ENCODE data around the gene IFTAP. TPM values are rescaled to one million over a fixed set of nuclear protein-coding genes. Genes with fewer than 3 reads are reported as not detected.
"Not testable (repeated sequence)": the region's sequence is repeated elsewhere in the genome, so short reads cannot be mapped to it uniquely, and the experiment has no call there.

IFTAP gene
- total RNA-seq (10 to 100 TPM; 13.5 to 17.2 TPM), polyA plus RNA-seq (10 to 100 TPM; 26.7 to 62.1 TPM)
- long read RNA-seq, donor 1, transcript C11orf74-201 (6 exons, 863 nt) = major isoform, 5 of 21 reads
- long read RNA-seq, donor 1, partial matches to known transcripts = 0 of 21 reads
- long read RNA-seq, donor 1, other reads (novel, unspliced or antisense) = 7 of 21 reads
- long read RNA-seq, donor 2, partial matches to known transcripts = 0 of 7 reads
- long read RNA-seq, donor 2, other reads (novel, unspliced or antisense) = 3 of 7 reads

- intact Hi-C loops (cut with DNase I) = no loop called here
- H3K9me3 ChIP-seq (ENCODE audit: control insufficient read depth, low read length) = no peaks in the 10 kb centered on the region
- peak; percentile 97 for ATAC-seq (ENCODE audit: low FRiP score)
- H3K4me3 ChIP-seq (ENCODE audit: low read length in 2 of 2) = peak within 1 kb of the TSS; percentile 43 to 63
- H3K4me1 ChIP-seq (ENCODE audit: control insufficient read depth in 1 of 2, insufficient read depth in 2 of 2, low read length in 2 of 2) = peaks cover 0 to 2% of the 10 kb centered on the region in 2 donors
- no peaks in the 10 kb centered on the region for H3K36me3 ChIP-seq (ENCODE audit: control insufficient read depth in 1 of 2, insufficient read depth in 2 of 2, low read length in 1 of 2)
- no peak within 1 kb of the TSS for H3K27ac ChIP-seq (ENCODE audit: low read depth in 1 of 2, low read length in 2 of 2)
- no peaks in the 10 kb centered on the region for H3K27me3 ChIP-seq (ENCODE audit: control insufficient read depth in 1 of 2, insufficient read depth in 2 of 2, low read length in 1 of 2)
- peak; percentile 50 to 55 for DNase-seq
- WGBS, 2 donors = 0 to 1% methylated on average over 29 of the region's 29 CpGs
Observed at GRCh38 chr11:36594316-36594989, at the start of gene IFTAP. IFTAP (plus strand) TSS chr11:36594502; CDS start chr11:36610104, 15,602 bp downstream.

- Histone ChIP-seq H3K4me3 (ENCODE audit: low read length in 2 of 2) (no peak overlapping the region), H3K36me3 (ENCODE audit: control insufficient read depth in 1 of 2, insufficient read depth in 2 of 2, low read length in 1 of 2) (no peaks in the 10 kb centered on the region), H3K27me3 (ENCODE audit: control insufficient read depth in 1 of 2, insufficient read depth in 2 of 2, low read length in 1 of 2) (no peaks in the 10 kb centered on the region), H3K27ac (ENCODE audit: low read depth in 1 of 2, low read length in 2 of 2) (no peak overlapping the region), H3K9me3 (ENCODE audit: control insufficient read depth, low read length) (no peaks in the 10 kb centered on the region), H3K4me1 (ENCODE audit: control insufficient read depth in 1 of 2, insufficient read depth in 2 of 2, low read length in 2 of 2) (no peaks in the 10 kb centered on the region)
- intact Hi-C loops (cut with DNase I) = no loop called here
- WGBS, 2 donors = 7 to 11% methylated on average over 1 of the region's 1 CpG
- no peak for ATAC-seq (ENCODE audit: low FRiP score)
- no peak for DNase-seq
Observed at GRCh38 chr11:36550385-36551115, 43.8 kb upstream of the IFTAP start.

- H3K36me3 ChIP-seq (ENCODE audit: control insufficient read depth in 1 of 2, insufficient read depth in 2 of 2, low read length in 1 of 2); DNase-seq; H3K27me3 ChIP-seq (ENCODE audit: control insufficient read depth in 1 of 2, insufficient read depth in 2 of 2, low read length in 1 of 2); H3K27ac ChIP-seq (ENCODE audit: low read depth in 1 of 2, low read length in 2 of 2); H3K4me3 ChIP-seq (ENCODE audit: low read length in 2 of 2); ATAC-seq (ENCODE audit: low FRiP score); H3K9me3 ChIP-seq (ENCODE audit: control insufficient read depth, low read length); intact Hi-C loops (cut with DNase I); H3K4me1 ChIP-seq (ENCODE audit: control insufficient read depth in 1 of 2, insufficient read depth in 2 of 2, low read length in 2 of 2): not testable (repeated sequence)
- WGBS, 2 donors = 93 to 95% methylated on average over 15 of the region's 17 CpGs
Observed at GRCh38 chr11:36557390-36557789, 36.9 kb upstream of the IFTAP start.

GRCh38 chr11:36557991-36558390 is 36.3 kb upstream of the IFTAP start:
- Histone ChIP-seq H3K9me3 (ENCODE audit: control insufficient read depth, low read length) (peaks cover 3% of the 10 kb centered on the region), H3K4me1 (ENCODE audit: control insufficient read depth in 1 of 2, insufficient read depth in 2 of 2, low read length in 2 of 2) (no peaks in the 10 kb centered on the region), H3K27me3 (ENCODE audit: control insufficient read depth in 1 of 2, insufficient read depth in 2 of 2, low read length in 1 of 2) (no peaks in the 10 kb centered on the region), H3K36me3 (ENCODE audit: control insufficient read depth in 1 of 2, insufficient read depth in 2 of 2, low read length in 1 of 2) (no peaks in the 10 kb centered on the region), H3K4me3 (ENCODE audit: low read length in 2 of 2) (no peak overlapping the region), H3K27ac (ENCODE audit: low read depth in 1 of 2, low read length in 2 of 2) (no peak overlapping the region)
- no peak for DNase-seq
- intact Hi-C loops (cut with DNase I) = no loop called here
- ATAC-seq (ENCODE audit: low FRiP score) = no peak

- H3K27ac ChIP-seq (ENCODE audit: low read depth in 1 of 2, low read length in 2 of 2) = no peak overlapping the region
- peaks cover 3% of the 10 kb centered on the region for H3K9me3 ChIP-seq (ENCODE audit: control insufficient read depth, low read length)
- intact Hi-C loops (cut with DNase I) = no loop called here
- H3K4me3 ChIP-seq (ENCODE audit: low read length in 2 of 2) = no peak overlapping the region
- DNase-seq (no peak), ATAC-seq (ENCODE audit: low FRiP score) (no peak)
- no peaks in the 10 kb centered on the region for H3K27me3 ChIP-seq (ENCODE audit: control insufficient read depth in 1 of 2, insufficient read depth in 2 of 2, low read length in 1 of 2)
- WGBS, 2 donors = 81 to 82% methylated on average over 4 of the region's 4 CpGs
- no peaks in the 10 kb centered on the region for H3K36me3 ChIP-seq (ENCODE audit: control insufficient read depth in 1 of 2, insufficient read depth in 2 of 2, low read length in 1 of 2)
- H3K4me1 ChIP-seq (ENCODE audit: control insufficient read depth in 1 of 2, insufficient read depth in 2 of 2, low read length in 2 of 2) = no peaks in the 10 kb centered on the region
Observed at GRCh38 chr11:36558571-36559413, 35.5 kb upstream of the IFTAP start.

GRCh38 chr11:36564376-36565030 is 29.8 kb upstream of the IFTAP start:
- Histone ChIP-seq H3K9me3 (ENCODE audit: control insufficient read depth, low read length) (peaks cover 3% of the 10 kb centered on the region), H3K27me3 (ENCODE audit: control insufficient read depth in 1 of 2, insufficient read depth in 2 of 2, low read length in 1 of 2) (no peaks in the 10 kb centered on the region), H3K4me1 (ENCODE audit: control insufficient read depth in 1 of 2, insufficient read depth in 2 of 2, low read length in 2 of 2) (no peaks in the 10 kb centered on the region), H3K4me3 (ENCODE audit: low read length in 2 of 2) (peak overlapping the region in 1 of 2 donors; percentile 58), H3K36me3 (ENCODE audit: control insufficient read depth in 1 of 2, insufficient read depth in 2 of 2, low read length in 1 of 2) (no peaks in the 10 kb centered on the region), H3K27ac (ENCODE audit: low read depth in 1 of 2, low read length in 2 of 2) (no peak overlapping the region)
- ATAC-seq (ENCODE audit: low FRiP score) (peak; percentile 72), DNase-seq (peak in 1 of 2 donors; percentile 52)
- intact Hi-C loops (cut with DNase I) = loop anchor here (1.0 to 10.0 kb wide), 5 partner anchors 58 to 182 kb away; no protein-coding TSS in a partner anchor
- WGBS, 2 donors = 1 to 2% methylated on average over 15 of the region's 15 CpGs

GRCh38 chr11:36565031-36565610 is 29.2 kb upstream of the IFTAP start:
- H3K27ac ChIP-seq (ENCODE audit: low read depth in 1 of 2, low read length in 2 of 2) = no peak overlapping the region
- H3K4me1 ChIP-seq (ENCODE audit: control insufficient read depth in 1 of 2, insufficient read depth in 2 of 2, low read length in 2 of 2) = no peaks in the 10 kb centered on the region
- DNase-seq = no peak
- no peaks in the 10 kb centered on the region for H3K9me3 ChIP-seq (ENCODE audit: control insufficient read depth, low read length)
- peak overlapping the region in 1 of 2 donors; percentile 58 for H3K4me3 ChIP-seq (ENCODE audit: low read length in 2 of 2)
- 67 to 68% methylated on average over 6 of the region's 6 CpGs for WGBS, 2 donors
- ATAC-seq (ENCODE audit: low FRiP score) = no peak
- no peaks in the 10 kb centered on the region for H3K27me3 ChIP-seq (ENCODE audit: control insufficient read depth in 1 of 2, insufficient read depth in 2 of 2, low read length in 1 of 2)
- H3K36me3 ChIP-seq (ENCODE audit: control insufficient read depth in 1 of 2, insufficient read depth in 2 of 2, low read length in 1 of 2) = no peaks in the 10 kb centered on the region
- intact Hi-C loops (cut with DNase I) = loop anchor here (2.0 to 10.0 kb wide), 4 partner anchors 58 to 182 kb away; no protein-coding TSS in a partner anchor
